BJ (cell line): ENCODE results near the gene RYR3. TPM values are rescaled to one million over a fixed set of nuclear protein-coding genes. Genes with fewer than 3 reads are reported as not detected.

Source experiments
- CTCF ChIA-PET: fragments of 350-600 bp; formaldehyde crosslinking; extraction: SDS; loops from one replicate; lab custom pipeline; 2021; ENCODE audit warnings: antibody characterized with exemption, inconsistent platforms; lab: Yijun Ruan, JAX
- POLR2A ChIA-PET: fragments of 300-600 bp; sonication (Branson Sonifier 250); formaldehyde crosslinking; extraction: SDS; loops from one replicate; lab custom pipeline; 2021; ENCODE audit warnings: antibody characterized with exemption; lab: Charles Lee
- DNase-seq: peaks from one replicate; pipeline ENCODE4 v3.0.0-alpha.2; 2011; ENCODE audit warnings: low read depth
- H3K27me3 ChIP-seq: 2 replicates; pipeline ENCODE4 v1.6.0; 2011; ENCODE audit warnings: low read length; ENCODE audit not compliant: control insufficient read depth, insufficient read depth
- H3K36me3 ChIP-seq: 2 replicates; pipeline ENCODE4 v1.5.1; 2011; ENCODE audit warnings: low read length; ENCODE audit not compliant: control insufficient read depth, insufficient read depth
- H3K4me3 ChIP-seq: 2 replicates; pipeline ENCODE4 v1.5.1; 2011; ENCODE audit warnings: low read depth, mild to moderate bottlenecking, control low read depth, low read length
- polyA plus RNA-seq: library from polyadenylated mRNA; depleted of rRNA; stranded (reverse); fragments of >200 nt; gene quantifications from 2 replicates; pipeline ENCODE4 v1.2.3, GENCODE V29; 2011
- TF ChIP-seq, protein P1 (sequence below): IDR thresholded peaks from 2 replicates; pipeline ENCODE4 v1.5.1; 2011; ENCODE audit warnings: low read depth, mild to moderate bottlenecking, control low read depth, inconsistent platforms, low read length, moderate library complexity; ENCODE audit not compliant: insufficient read depth

Gene RYR3
- polyA plus RNA-seq, 1 experiment, result not detected

DNA sequence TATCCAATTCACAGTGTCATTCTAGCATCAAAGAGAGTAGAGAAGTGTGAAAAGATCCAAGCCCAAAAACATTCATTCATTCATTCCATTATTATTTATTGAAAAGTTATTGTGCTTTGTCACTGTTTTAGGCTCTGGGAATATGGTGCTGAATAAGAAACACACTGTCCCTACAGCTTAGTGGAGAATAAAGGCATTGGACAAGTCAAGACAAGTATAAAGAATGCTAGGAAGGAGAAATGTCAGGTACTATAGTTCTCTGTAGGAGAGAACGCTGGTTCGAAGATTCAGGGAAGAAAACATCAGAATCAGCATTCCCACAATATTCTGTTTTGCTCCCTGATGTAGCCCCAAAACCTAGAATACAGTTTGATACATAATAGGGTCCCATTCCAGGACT is 528.8 kb downstream of the RYR3 start:
- TF ChIP-seq, protein P1, sequence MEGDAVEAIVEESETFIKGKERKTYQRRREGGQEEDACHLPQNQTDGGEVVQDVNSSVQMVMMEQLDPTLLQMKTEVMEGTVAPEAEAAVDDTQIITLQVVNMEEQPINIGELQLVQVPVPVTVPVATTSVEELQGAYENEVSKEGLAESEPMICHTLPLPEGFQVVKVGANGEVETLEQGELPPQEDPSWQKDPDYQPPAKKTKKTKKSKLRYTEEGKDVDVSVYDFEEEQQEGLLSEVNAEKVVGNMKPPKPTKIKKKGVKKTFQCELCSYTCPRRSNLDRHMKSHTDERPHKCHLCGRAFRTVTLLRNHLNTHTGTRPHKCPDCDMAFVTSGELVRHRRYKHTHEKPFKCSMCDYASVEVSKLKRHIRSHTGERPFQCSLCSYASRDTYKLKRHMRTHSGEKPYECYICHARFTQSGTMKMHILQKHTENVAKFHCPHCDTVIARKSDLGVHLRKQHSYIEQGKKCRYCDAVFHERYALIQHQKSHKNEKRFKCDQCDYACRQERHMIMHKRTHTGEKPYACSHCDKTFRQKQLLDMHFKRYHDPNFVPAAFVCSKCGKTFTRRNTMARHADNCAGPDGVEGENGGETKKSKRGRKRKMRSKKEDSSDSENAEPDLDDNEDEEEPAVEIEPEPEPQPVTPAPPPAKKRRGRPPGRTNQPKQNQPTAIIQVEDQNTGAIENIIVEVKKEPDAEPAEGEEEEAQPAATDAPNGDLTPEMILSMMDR, result no peak
- H3K36me3 ChIP-seq, result no peaks in the 10 kb centered on the region
- H3K4me3 ChIP-seq, result no peak overlapping the region
- CTCF ChIA-PET, result no interaction called here
- POLR2A ChIA-PET, result no interaction called here
- DNase-seq, result no peak
- no peaks in the 10 kb centered on the region for H3K27me3 ChIP-seq

DNA sequence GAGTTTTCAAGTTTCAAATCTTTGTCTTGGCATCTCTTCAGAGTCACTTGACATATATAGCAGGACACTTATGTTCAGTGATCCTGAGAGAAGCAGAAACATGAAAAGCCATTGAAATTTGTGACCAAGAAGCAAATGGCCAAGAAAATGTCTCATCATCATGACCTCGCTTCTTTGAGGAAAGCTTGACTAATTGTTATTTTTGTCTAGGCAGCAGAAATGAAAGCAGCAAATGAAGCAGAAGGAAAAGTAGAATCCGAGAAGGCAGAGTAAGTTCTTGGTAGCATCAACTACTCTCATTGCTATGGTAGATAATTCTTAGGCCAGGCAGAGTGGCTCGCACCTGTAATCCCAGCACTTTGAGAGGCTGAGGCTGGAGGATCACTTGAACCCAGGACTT is 529.8 kb downstream of the RYR3 start:
- Histone ChIP-seq H3K27me3 (no peaks in the 10 kb centered on the region), H3K36me3 (no peaks in the 10 kb centered on the region), H3K4me3 (no peak overlapping the region)
- CTCF ChIA-PET, result interaction anchor here (0.5 kb wide), 1 partner anchor 175 kb away, joined by 3 read pairs; no protein-coding TSS in a partner anchor
- POLR2A ChIA-PET, result no interaction called here
- no peak for DNase-seq
- TF ChIP-seq, protein P1, result no peak

DNA sequence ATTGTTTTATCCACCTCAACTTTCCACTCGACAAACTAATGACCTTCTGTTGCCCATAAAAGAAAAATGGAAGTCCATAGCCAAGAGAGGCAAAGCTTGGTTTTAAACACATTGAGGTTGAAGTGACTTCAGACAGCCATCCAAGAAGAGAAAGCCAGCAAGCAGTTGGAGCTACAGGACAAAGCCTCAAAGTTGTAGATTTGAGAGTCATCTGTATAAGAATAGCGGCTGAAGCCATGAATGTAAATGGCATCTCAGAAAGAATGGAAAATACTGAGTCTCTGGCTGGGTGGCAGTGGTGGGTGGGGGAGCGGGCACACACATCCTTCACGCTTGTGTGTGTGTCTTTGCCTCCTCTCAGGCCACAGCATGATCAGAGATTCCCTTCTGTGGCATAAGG is 533.4 kb downstream of the RYR3 start:
- DNase-seq, result no peak
- H3K36me3 ChIP-seq, result no peaks in the 10 kb centered on the region
- H3K27me3 ChIP-seq, result no peaks in the 10 kb centered on the region
- CTCF ChIA-PET, result no interaction called here
- POLR2A ChIA-PET, result no interaction called here
- TF ChIP-seq, protein P1, result no peak
- no peak overlapping the region for H3K4me3 ChIP-seq

DNA sequence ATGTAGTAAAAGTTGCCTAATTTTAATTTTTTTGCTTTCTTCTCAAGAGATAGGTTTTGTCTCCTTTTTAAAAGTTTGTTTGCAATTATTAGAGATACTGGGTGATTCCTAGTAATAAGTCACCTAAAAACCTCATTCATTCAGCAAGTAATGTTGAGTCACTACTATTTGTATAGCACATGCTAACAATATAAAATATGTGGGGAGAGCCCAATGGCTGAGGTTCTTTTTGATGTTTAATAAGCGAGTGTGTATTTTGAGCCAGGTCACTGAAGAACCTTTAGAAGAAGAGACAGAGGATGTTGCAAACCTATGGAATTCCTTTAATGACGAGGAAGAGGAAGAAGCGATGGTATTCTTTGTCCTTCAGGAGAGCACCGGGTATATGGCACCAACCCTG is 533.8 kb downstream of the RYR3 start:
- no peak overlapping the region for H3K4me3 ChIP-seq
- no peaks in the 10 kb centered on the region for H3K27me3 ChIP-seq
- no peaks in the 10 kb centered on the region for H3K36me3 ChIP-seq
- POLR2A ChIA-PET, result no interaction called here
- CTCF ChIA-PET, result no interaction called here
- TF ChIP-seq, protein P1, result no peak
- DNase-seq, result no peak

DNA sequence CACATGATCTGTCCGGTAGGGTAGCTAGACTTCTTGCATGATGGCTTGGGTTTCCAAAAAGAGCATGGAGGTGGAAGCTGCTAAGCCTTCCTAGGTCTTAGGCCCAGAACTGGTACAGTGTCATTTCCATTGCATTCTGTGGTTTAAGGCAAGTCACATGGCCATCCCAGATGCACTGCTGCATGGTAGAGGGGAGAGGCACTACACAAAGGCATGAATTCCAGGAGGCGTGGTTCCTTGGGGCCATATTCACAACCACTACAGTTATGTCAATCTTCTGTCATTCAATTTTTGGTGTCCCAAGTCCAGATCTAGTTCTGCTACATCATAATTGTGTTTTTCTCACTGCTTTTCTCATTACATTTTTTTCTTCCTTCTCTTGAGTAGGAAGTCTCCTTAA is 535.4 kb downstream of the RYR3 start:
- POLR2A ChIA-PET, result no interaction called here
- no peak for DNase-seq
- Histone ChIP-seq H3K27me3 (no peaks in the 10 kb centered on the region), H3K4me3 (no peak overlapping the region), H3K36me3 (no peaks in the 10 kb centered on the region)
- CTCF ChIA-PET, result interaction anchor here (1.4 kb wide), 1 partner anchor 10 kb away, joined by 4 read pairs; no protein-coding TSS in a partner anchor
- TF ChIP-seq, protein P1, result no peak
